Activated naive CD4-positive, alpha-beta T cell treated with anti-CD3 and anti-CD28 coated beads, Interleukin-2, amount 50 U/mL, for 72 hours (primary cell): ENCODE data around the gene FAAP100. TPM values are rescaled to one million over a fixed set of nuclear protein-coding genes. Genes with fewer than 3 reads are reported as not detected.

Experiments used
- ATAC-seq, 2 donors: fragments of 150-1000 bp; cut with Tn5 transposase; 2 replicates each; pipeline ENCODE4 v1.10.0; 2021; ENCODE audit warnings: mild to moderate bottlenecking in 2 of 2, moderate library complexity in 2 of 2
- DNase-seq, 2 donors: peaks; one replicate each; pipeline ENCODE4 v3.0.0; 2021 to 2022; ENCODE audit warnings: low spot score in 2 of 2
- H3K27ac Mint-ChIP-seq, 2 donors: one replicate each; pipeline ENCODE4 v1.8.0; 2022; ENCODE audit warnings: mild to moderate bottlenecking in 2 of 2, mixed read lengths in 2 of 2
- H3K36me3 Mint-ChIP-seq, 2 donors: one replicate each; pipeline ENCODE4 v1.8.0; 2022; ENCODE audit warnings: mixed read lengths in 2 of 2
- H3K9me3 Mint-ChIP-seq, 2 donors: one replicate each; pipeline ENCODE4 v1.8.0; 2022; ENCODE audit warnings: mixed read lengths in 2 of 2
- total RNA-seq, 2 donors: library from RNA; stranded (reverse); gene quantifications; one replicate each; pipeline ENCODE4 v1.2.3, GENCODE V29; 2022

FAAP100 gene
- total RNA-seq, 2 donors from 2014 or later = 19.8 to 37.9 TPM

- no peak for ATAC-seq
- no peaks in the 10 kb centered on the region for H3K36me3 Mint-ChIP-seq
- DNase-seq = peak in 1 of 2 donors; percentile 51
- no peak overlapping the region for H3K27ac Mint-ChIP-seq
- H3K9me3 Mint-ChIP-seq = no peaks in the 10 kb centered on the region
Measured at GRCh38 chr17:81499601-81499970, 52.6 kb downstream of the FAAP100 start.

GRCh38 chr17:81498953-81499600 lies 53.1 kb downstream of the FAAP100 start:
- peak in 1 of 2 donors; percentile 13 for ATAC-seq
- H3K27ac Mint-ChIP-seq = no peak overlapping the region
- no peaks in the 10 kb centered on the region for H3K9me3 Mint-ChIP-seq
- no peak for DNase-seq
- H3K36me3 Mint-ChIP-seq = no peaks in the 10 kb centered on the region

GRCh38 chr17:81494626-81495377 lies 57.4 kb downstream of the FAAP100 start:
- Mint-ChIP-seq H3K27ac (no peak overlapping the region), H3K36me3 (no peaks in the 10 kb centered on the region), H3K9me3 (no peaks in the 10 kb centered on the region)
- ATAC-seq (peak; percentile 40 to 51), DNase-seq (no peak)

- Mint-ChIP-seq H3K9me3 (no peaks in the 10 kb centered on the region), H3K27ac (no peak overlapping the region), H3K36me3 (no peaks in the 10 kb centered on the region)
- ATAC-seq (no peak), DNase-seq (no peak)
Measured at GRCh38 chr17:81493198-81494038, 58.7 kb downstream of the FAAP100 start.

GRCh38 chr17:81492706-81493105 lies 59.4 kb downstream of the FAAP100 start:
- ATAC-seq = no peak
- DNase-seq = no peak
- Mint-ChIP-seq H3K9me3 (no peaks in the 10 kb centered on the region), H3K36me3 (no peaks in the 10 kb centered on the region), H3K27ac (no peak overlapping the region)

- DNase-seq (no peak), ATAC-seq (no peak)
- H3K27ac Mint-ChIP-seq = no peak overlapping the region
- no peaks in the 10 kb centered on the region for H3K36me3 Mint-ChIP-seq
- H3K9me3 Mint-ChIP-seq = no peaks in the 10 kb centered on the region
Measured at GRCh38 chr17:81492202-81492601, 60.0 kb downstream of the FAAP100 start.

GRCh38 chr17:81491761-81492160 lies 60.4 kb downstream of the FAAP100 start:
- DNase-seq = no peak
- Mint-ChIP-seq H3K27ac (no peak overlapping the region), H3K36me3 (no peaks in the 10 kb centered on the region), H3K9me3 (no peaks in the 10 kb centered on the region)
- no peak for ATAC-seq

GRCh38 chr17:81491181-81491581 lies 61.0 kb downstream of the FAAP100 start:
- Mint-ChIP-seq H3K9me3 (no peaks in the 10 kb centered on the region), H3K27ac (no peak overlapping the region), H3K36me3 (no peaks in the 10 kb centered on the region)
- no peak for ATAC-seq
- DNase-seq = no peak

- Mint-ChIP-seq H3K9me3 (no peaks in the 10 kb centered on the region), H3K27ac (no peak overlapping the region), H3K36me3 (no peaks in the 10 kb centered on the region)
- no peak for ATAC-seq
- DNase-seq = no peak
Measured at GRCh38 chr17:81489998-81490992, 61.9 kb downstream of the FAAP100 start.

Other genes with a start within 250 kb of the FAAP100 start
- gene BAHCC1, start 156.9 kb downstream of the FAAP100 start, total RNA-seq = under 1 TPM in 1 of 2 donors, not detected in 1; 0.16 TPM
- 1,000 to 10,000 TPM; 6,062 to 6,573 TPM for gene ACTG1, start 39.6 kb downstream of the FAAP100 start, total RNA-seq
- under 1 TPM; 0.30 to 0.86 TPM for gene FSCN2, start 24.0 kb downstream of the FAAP100 start, total RNA-seq
- gene NPLOC4, start 84.8 kb upstream of the FAAP100 start, total RNA-seq = 100 to 1,000 TPM in 1 of 2 donors, 10 to 100 TPM in 1; 67.3 to 173 TPM
- under 1 TPM; 0.56 to 0.75 TPM for gene TSPAN10, start 84.8 kb upstream of the FAAP100 start, total RNA-seq
- gene PDE6G, start 104.2 kb upstream of the FAAP100 start, total RNA-seq = 1 to 10 TPM; 5.8 to 8.1 TPM
- 10 to 100 TPM; 20.1 to 43.7 TPM for gene OXLD1, start 114.3 kb upstream of the FAAP100 start, total RNA-seq
- gene CCDC137, start 114.4 kb upstream of the FAAP100 start, total RNA-seq = 10 to 100 TPM; 35.0 to 38.7 TPM
- gene ARL16, start 131.4 kb upstream of the FAAP100 start, total RNA-seq = 10 to 100 TPM; 12.6 to 30.6 TPM
- gene HGS, start 131.7 kb upstream of the FAAP100 start, total RNA-seq = 100 to 1,000 TPM; 111 to 168 TPM
- 100 to 1,000 TPM in 1 of 2 donors, 10 to 100 TPM in 1; 61.8 to 105 TPM for gene MRPL12, start 151.0 kb upstream of the FAAP100 start, total RNA-seq
- gene SLC25A10, start 159.9 kb upstream of the FAAP100 start, total RNA-seq = 10 to 100 TPM; 23.0 to 27.8 TPM